Measurements from ENCODE around the gene MTCL1.
A peak's percentile ranks its signal among the peaks of the same experiment; 100 is the strongest.

Gene MTCL1

DNA sequence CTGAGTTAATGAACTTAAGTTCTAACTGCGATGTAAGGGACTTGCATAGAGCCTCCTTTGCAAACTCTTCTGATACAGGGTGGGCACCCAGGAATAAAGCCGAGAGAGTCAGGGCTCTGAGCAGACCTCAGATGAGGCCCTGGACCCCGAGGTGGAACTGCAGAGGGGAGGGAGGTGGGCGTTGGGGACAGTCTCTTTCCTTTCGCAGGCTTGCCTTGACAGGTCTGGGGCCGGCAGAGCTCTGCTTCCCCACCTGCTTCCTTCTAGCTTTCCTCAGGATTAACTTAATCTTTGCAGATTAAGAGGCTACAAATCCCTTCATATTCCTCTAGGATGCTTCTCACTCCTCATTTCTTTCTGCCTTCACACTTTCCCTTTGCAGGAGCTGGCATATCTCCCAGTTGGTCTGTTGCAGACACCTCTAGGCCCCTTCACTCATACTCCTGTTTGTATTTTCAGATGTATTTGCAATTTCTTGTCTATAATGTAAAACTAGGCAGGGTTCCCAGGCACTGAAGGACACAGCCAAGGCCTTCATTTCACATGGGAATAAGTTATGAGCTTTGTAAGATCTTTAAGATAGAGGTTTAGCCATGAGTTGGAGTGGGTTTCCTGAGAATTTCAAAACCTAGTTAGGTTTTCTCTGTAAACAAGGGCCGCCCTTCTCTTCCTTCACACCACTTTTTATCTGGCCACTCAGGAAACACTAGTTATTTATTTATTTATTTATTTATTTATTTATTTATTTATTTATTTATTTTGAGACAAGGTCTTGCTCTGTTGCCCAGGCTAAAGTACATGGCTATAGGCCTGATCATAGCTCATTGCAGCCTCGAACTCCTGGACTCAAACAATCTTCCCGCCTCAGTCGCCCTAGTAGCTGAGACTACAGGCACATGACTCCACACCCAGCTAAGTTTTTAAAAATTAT, 70.9 kb downstream of the MTCL1 start:
- Histone ChIP-seq H3K9ac (ENCODE audit: low read length) (no peak overlapping the region), H3K4ac (ENCODE audit: low read depth, low read length) (no peak overlapping the region), H3K79me1 (ENCODE audit: low read length) (no peaks in the 10 kb centered on the region), H3K4me1 (ENCODE audit: control insufficient read depth in 1 of 2, insufficient read depth in 2 of 2, low read length in 2 of 2) (peaks cover 15 to 20% of the 10 kb centered on the region in 2 experiments), H2AK5ac (ENCODE audit: low read length) (no peak overlapping the region), H2BK5ac (ENCODE audit: low read depth, low read length, poor library complexity) (no peak overlapping the region), H3K23ac (ENCODE audit: low read length) (no peak overlapping the region), H3K27ac (ENCODE audit: low read depth, low read length) (no peak overlapping the region), H3K4me3 (ENCODE audit: low read depth, low read length) (no peak overlapping the region), H3K36me3 (ENCODE audit: control insufficient read depth in 1 of 2, insufficient read depth in 2 of 2, low read length in 2 of 2) (no peaks in the 10 kb centered on the region), H2AFZ (ENCODE audit: insufficient read depth, low read length, poor library complexity) (no peak overlapping the region), H3K18ac (ENCODE audit: low read length) (no peak overlapping the region), H3K4me2 (ENCODE audit: low read length) (no peak overlapping the region), H3K9me3 (ENCODE audit: insufficient read depth, low read depth, low read length) (no peaks in the 10 kb centered on the region), H3K14ac (ENCODE audit: low read length) (peak overlapping the region; percentile 70), H4K8ac (ENCODE audit: low read depth, low read length) (no peak overlapping the region), H3K27me3 (ENCODE audit: insufficient read depth, low read length) (no peaks in the 10 kb centered on the region), H2BK120ac (ENCODE audit: insufficient read depth, low read length, poor library complexity) (no peak overlapping the region), H4K91ac (ENCODE audit: low read depth, low read length) (peak overlapping the region; percentile 28), H3K79me2 (ENCODE audit: control insufficient read depth, insufficient read depth, low read length, poor library complexity) (no peaks in the 10 kb centered on the region), H2BK12ac (ENCODE audit: low read length) (peak overlapping the region; percentile 36), H4K12ac (ENCODE audit: low read depth, low read length) (no peak overlapping the region)
- no peak for DNase-seq
- no CpG with 5 or more reads among the region's 10 CpGs for WGBS (ENCODE audit: extremely low coverage, insufficient coverage, insufficient read length)

DNA sequence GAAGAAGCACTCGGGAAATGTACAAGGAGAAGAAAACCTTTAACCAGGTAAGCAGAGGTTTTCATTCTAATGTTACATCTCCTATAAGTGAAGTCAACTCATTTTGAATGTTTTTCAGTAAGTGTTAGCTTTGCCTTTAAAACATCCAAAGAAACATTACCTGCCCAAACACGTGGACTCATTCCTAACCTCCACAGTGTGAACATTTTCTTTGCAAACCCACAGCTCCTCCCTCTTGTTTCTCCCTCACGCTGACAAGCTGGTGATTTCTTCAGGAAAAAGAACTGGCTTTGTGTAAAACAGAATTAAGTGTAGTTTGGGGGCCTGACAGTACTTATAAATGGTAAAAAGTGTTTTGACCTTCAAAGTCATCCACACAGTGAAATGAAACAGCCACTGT, 72.5 kb downstream of the MTCL1 start:
- Histone ChIP-seq H3K14ac (ENCODE audit: low read length) (no peak overlapping the region), H3K36me3 (ENCODE audit: control insufficient read depth in 1 of 2, insufficient read depth in 2 of 2, low read length in 2 of 2) (no peaks in the 10 kb centered on the region), H3K79me1 (ENCODE audit: low read length) (no peaks in the 10 kb centered on the region), H3K23ac (ENCODE audit: low read length) (no peak overlapping the region), H2BK12ac (ENCODE audit: low read length) (no peak overlapping the region), H3K9ac (ENCODE audit: low read length) (no peak overlapping the region), H3K18ac (ENCODE audit: low read length) (no peak overlapping the region), H4K91ac (ENCODE audit: low read depth, low read length) (no peak overlapping the region), H3K4ac (ENCODE audit: low read depth, low read length) (no peak overlapping the region), H3K79me2 (ENCODE audit: control insufficient read depth, insufficient read depth, low read length, poor library complexity) (no peaks in the 10 kb centered on the region), H4K12ac (ENCODE audit: low read depth, low read length) (no peak overlapping the region), H3K4me3 (ENCODE audit: low read depth, low read length) (no peak overlapping the region), H2BK5ac (ENCODE audit: low read depth, low read length, poor library complexity) (no peak overlapping the region), H4K8ac (ENCODE audit: low read depth, low read length) (no peak overlapping the region), H2AFZ (ENCODE audit: insufficient read depth, low read length, poor library complexity) (no peak overlapping the region), H2BK120ac (ENCODE audit: insufficient read depth, low read length, poor library complexity) (no peak overlapping the region), H3K27ac (ENCODE audit: low read depth, low read length) (no peak overlapping the region), H2AK5ac (ENCODE audit: low read length) (no peak overlapping the region), H3K9me3 (ENCODE audit: insufficient read depth, low read depth, low read length) (no peaks in the 10 kb centered on the region), H3K27me3 (ENCODE audit: insufficient read depth, low read length) (no peaks in the 10 kb centered on the region), H3K4me2 (ENCODE audit: low read length) (no peak overlapping the region), H3K4me1 (ENCODE audit: control insufficient read depth in 1 of 2, insufficient read depth in 2 of 2, low read length in 2 of 2) (peaks cover 15 to 20% of the 10 kb centered on the region in 2 experiments)
- no peak for DNase-seq
- no CpG with 5 or more reads among the region's 3 CpGs for WGBS (ENCODE audit: extremely low coverage, insufficient coverage, insufficient read length)

DNA sequence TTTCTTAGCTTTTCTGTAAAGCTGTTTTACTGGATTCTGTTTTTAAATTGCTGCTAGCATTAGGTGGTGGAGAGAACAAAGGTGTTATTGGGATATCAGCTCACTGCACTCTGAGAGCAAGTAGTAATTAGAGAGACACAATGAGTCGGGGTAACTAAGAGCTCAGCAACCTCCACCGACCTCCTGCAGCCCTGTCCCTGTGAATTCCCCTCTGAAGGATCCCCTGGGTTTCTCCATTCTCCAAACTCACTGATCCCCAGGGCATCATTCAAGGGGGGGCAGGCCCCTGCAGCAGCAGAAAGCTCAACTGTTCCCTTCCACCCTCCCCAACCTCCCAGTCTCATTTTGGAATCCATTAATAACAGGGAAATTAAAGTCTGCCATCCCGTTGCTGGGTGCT, 73.0 kb downstream of the MTCL1 start:
- Histone ChIP-seq H3K18ac (ENCODE audit: low read length) (no peak overlapping the region), H2AK5ac (ENCODE audit: low read length) (no peak overlapping the region), H3K23ac (ENCODE audit: low read length) (no peak overlapping the region), H4K91ac (ENCODE audit: low read depth, low read length) (no peak overlapping the region), H3K14ac (ENCODE audit: low read length) (no peak overlapping the region), H3K9ac (ENCODE audit: low read length) (no peak overlapping the region), H3K79me1 (ENCODE audit: low read length) (no peaks in the 10 kb centered on the region), H3K4me1 (ENCODE audit: control insufficient read depth in 1 of 2, insufficient read depth in 2 of 2, low read length in 2 of 2) (peaks cover 15 to 20% of the 10 kb centered on the region in 2 experiments), H2BK5ac (ENCODE audit: low read depth, low read length, poor library complexity) (no peak overlapping the region), H2BK12ac (ENCODE audit: low read length) (no peak overlapping the region), H3K4ac (ENCODE audit: low read depth, low read length) (no peak overlapping the region), H3K27me3 (ENCODE audit: insufficient read depth, low read length) (no peaks in the 10 kb centered on the region), H3K36me3 (ENCODE audit: control insufficient read depth in 1 of 2, insufficient read depth in 2 of 2, low read length in 2 of 2) (no peaks in the 10 kb centered on the region), H3K9me3 (ENCODE audit: insufficient read depth, low read depth, low read length) (no peaks in the 10 kb centered on the region), H2BK120ac (ENCODE audit: insufficient read depth, low read length, poor library complexity) (no peak overlapping the region), H3K27ac (ENCODE audit: low read depth, low read length) (no peak overlapping the region), H4K12ac (ENCODE audit: low read depth, low read length) (no peak overlapping the region), H4K8ac (ENCODE audit: low read depth, low read length) (no peak overlapping the region), H3K4me2 (ENCODE audit: low read length) (no peak overlapping the region), H3K79me2 (ENCODE audit: control insufficient read depth, insufficient read depth, low read length, poor library complexity) (no peaks in the 10 kb centered on the region), H3K4me3 (ENCODE audit: low read depth, low read length) (no peak overlapping the region), H2AFZ (ENCODE audit: insufficient read depth, low read length, poor library complexity) (no peak overlapping the region)
- whole genome bisulfite sequencing (ENCODE audit: extremely low coverage, insufficient coverage, insufficient read length), result no CpG with 5 or more reads among the region's 3 CpGs
- DNase-seq, result no peak

DNA sequence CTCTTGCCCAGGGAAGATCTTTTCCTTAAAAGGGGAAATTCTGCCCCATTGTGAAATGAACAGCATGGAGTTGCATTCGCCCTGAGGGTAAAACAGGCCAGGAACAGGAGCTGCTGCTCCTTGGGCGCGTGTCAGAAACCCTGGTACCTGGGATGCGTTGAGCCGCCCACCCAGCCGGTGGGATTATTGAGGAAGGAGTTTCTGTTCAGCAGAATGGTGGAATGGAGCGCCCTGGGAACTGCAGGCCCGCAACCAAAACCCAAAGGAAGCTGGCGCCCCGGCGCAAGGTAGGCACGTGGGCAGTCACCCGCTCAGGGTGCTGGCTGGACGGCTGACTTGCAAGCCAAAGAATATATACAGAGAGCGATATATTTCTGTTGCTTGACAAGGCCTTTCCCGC, 73.5 kb downstream of the MTCL1 start:
- Histone ChIP-seq H3K9ac (ENCODE audit: low read length) (no peak overlapping the region), H3K23ac (ENCODE audit: low read length) (no peak overlapping the region), H3K4me1 (ENCODE audit: control insufficient read depth in 1 of 2, insufficient read depth in 2 of 2, low read length in 2 of 2) (peaks cover 15 to 20% of the 10 kb centered on the region in 2 experiments), H2BK120ac (ENCODE audit: insufficient read depth, low read length, poor library complexity) (no peak overlapping the region), H3K14ac (ENCODE audit: low read length) (no peak overlapping the region), H3K4me3 (ENCODE audit: low read depth, low read length) (no peak overlapping the region), H3K27me3 (ENCODE audit: insufficient read depth, low read length) (no peaks in the 10 kb centered on the region), H4K12ac (ENCODE audit: low read depth, low read length) (no peak overlapping the region), H4K8ac (ENCODE audit: low read depth, low read length) (no peak overlapping the region), H3K4ac (ENCODE audit: low read depth, low read length) (no peak overlapping the region), H3K4me2 (ENCODE audit: low read length) (no peak overlapping the region), H3K36me3 (ENCODE audit: control insufficient read depth in 1 of 2, insufficient read depth in 2 of 2, low read length in 2 of 2) (no peaks in the 10 kb centered on the region), H2BK12ac (ENCODE audit: low read length) (no peak overlapping the region), H2AFZ (ENCODE audit: insufficient read depth, low read length, poor library complexity) (no peak overlapping the region), H3K79me2 (ENCODE audit: control insufficient read depth, insufficient read depth, low read length, poor library complexity) (no peaks in the 10 kb centered on the region), H2BK5ac (ENCODE audit: low read depth, low read length, poor library complexity) (no peak overlapping the region), H4K91ac (ENCODE audit: low read depth, low read length) (no peak overlapping the region), H2AK5ac (ENCODE audit: low read length) (no peak overlapping the region), H3K9me3 (ENCODE audit: insufficient read depth, low read depth, low read length) (no peaks in the 10 kb centered on the region), H3K27ac (ENCODE audit: low read depth, low read length) (no peak overlapping the region), H3K79me1 (ENCODE audit: low read length) (no peaks in the 10 kb centered on the region), H3K18ac (ENCODE audit: low read length) (no peak overlapping the region)
- DNase-seq, result no peak
- WGBS (ENCODE audit: extremely low coverage, insufficient coverage, insufficient read length), result no CpG with 5 or more reads among the region's 16 CpGs

All from trophoblast cell (in vitro differentiated cells and primary cell).